HG03565 (cell line): Measurements from ENCODE around the gene ALDOA.
"Not testable (repeated sequence)": the region's sequence is repeated elsewhere in the genome, so short reads cannot be mapped to it uniquely, and the experiment has no call there.

Source experiments
- ATAC-seq: cut with Tn5 transposase; IDR thresholded peaks from one replicate; pipeline ENCODE4 v1.9.1; 2021; ENCODE audit warnings: mild to moderate bottlenecking, moderate library complexity; ENCODE audit not compliant: unreplicated experiment

The ALDOA gene

GRCh38 chr16:30040690-30041089, 24.9 kb upstream of the ALDOA start:
- not testable (repeated sequence) for ATAC-seq

GRCh38 chr16:30041841-30042240, 23.7 kb upstream of the ALDOA start:
- ATAC-seq = no peak

- no peak for ATAC-seq
These were observed 19.4 kb upstream of the ALDOA start for GRCh38 chr16:30046178-30046577.

- ATAC-seq = no peak
These were observed 19.0 kb upstream of the ALDOA start for GRCh38 chr16:30046588-30046987.

GRCh38 chr16:30049871-30050270, 15.7 kb upstream of the ALDOA start:
- ATAC-seq = no peak

GRCh38 chr16:30051518-30051917, 14.0 kb upstream of the ALDOA start:
- no peak for ATAC-seq

GRCh38 chr16:30052671-30053372, 12.7 kb upstream of the ALDOA start:
- ATAC-seq = peak; percentile 57

GRCh38 chr16:30053376-30054015, 12.1 kb upstream of the ALDOA start:
- ATAC-seq = no peak

GRCh38 chr16:30054451-30054850, 11.1 kb upstream of the ALDOA start:
- no peak for ATAC-seq

GRCh38 chr16:30054959-30055553, 10.5 kb upstream of the ALDOA start:
- ATAC-seq = no peak

- ATAC-seq = no peak
These were observed 5.2 kb upstream of the ALDOA start for GRCh38 chr16:30060346-30060745.

- ATAC-seq = no peak
These were observed 4.6 kb upstream of the ALDOA start for GRCh38 chr16:30060836-30061554.

GRCh38 chr16:30063278-30063892, 2.2 kb upstream of the ALDOA start:
- no peak for ATAC-seq

- ATAC-seq = no peak
These were observed 1.4 kb upstream of the ALDOA start for GRCh38 chr16:30063893-30064728.

GRCh38 chr16:30064729-30065101, 845 bp upstream of the ALDOA start:
- no peak for ATAC-seq

- ATAC-seq = no peak
These were observed 592 bp downstream of the ALDOA start for GRCh38 chr16:30065943-30066760.

- no peak for ATAC-seq
These were observed 1.4 kb downstream of the ALDOA start for GRCh38 chr16:30066761-30067583.

GRCh38 chr16:30067584-30067916, 2.0 kb downstream of the ALDOA start:
- no peak for ATAC-seq

- no peak for ATAC-seq
These were observed 2.8 kb downstream of the ALDOA start for GRCh38 chr16:30068333-30068732.
